ENCODE measurements around the gene PAM. TPM values are rescaled to one million over a fixed set of nuclear protein-coding genes. Genes with fewer than 3 reads are reported as not detected.
"Not testable (repeated sequence)": the region's sequence is repeated elsewhere in the genome, so short reads cannot be mapped to it uniquely, and the experiment has no call there.

PAM gene
- total RNA-seq, 2 experiments from 2014 or later = 15.1 to 16.1 TPM

GRCh38 chr5:102749416-102750030 is 5.6 kb upstream of the PAM start:
- Mint-ChIP-seq H3K27me3 (peaks cover 12% of the 10 kb centered on the region), H3K4me1 (ENCODE audit: low read depth) (peaks cover 14% of the 10 kb centered on the region), H3K36me3 (ENCODE audit: low read depth) (no peaks in the 10 kb centered on the region), H3K9me3 (no peaks in the 10 kb centered on the region), H3K27ac (no peak overlapping the region), H3K4me3 (no peak overlapping the region)
- Histone ChIP-seq H3K4me3 (ENCODE audit: low read length) (no peak overlapping the region), H3K27ac (ENCODE audit: low read depth in 1 of 2, low read length in 2 of 2) (no peak overlapping the region), H3K27me3 (ENCODE audit: control insufficient read depth in 1 of 2, insufficient read depth in 2 of 2, low read length in 2 of 2) (no peaks in the 10 kb centered on the region), H3K4me1 (ENCODE audit: insufficient read depth, low read length) (peaks cover 13% of the 10 kb centered on the region), H3K36me3 (ENCODE audit: insufficient read depth, low read length) (no peaks in the 10 kb centered on the region), H3K9me3 (ENCODE audit: control insufficient read depth in 1 of 2, insufficient read depth in 1 of 2, low read length in 2 of 2) (peaks cover 0 to 9% of the 10 kb centered on the region in 2 experiments)
- intact Hi-C loops (cut with DNase I, micrococcal nuclease) = loop anchor here in 1 of 2 experiments (10.0 kb wide), 1 partner anchor 505 kb away; the partner anchor contains the start of gene MACIR
- POLR2A ChIA-PET = no interaction called here
- no peak for DNase-seq
- no peak for TF ChIP-seq CTCF (IDR thresholded peaks at IDR 0.05)
- CTCF ChIA-PET = interaction anchor here (1.2 kb wide), 1 partner anchor 9 kb away, joined by 3 read pairs; no protein-coding TSS in a partner anchor
- no peak for ATAC-seq (ENCODE audit: poor library complexity)

GRCh38 chr5:102750151-102750834 is 4.8 kb upstream of the PAM start:
- peaks cover 16% of the 10 kb centered on the region for H3K4me1 Mint-ChIP-seq (ENCODE audit: low read depth)
- H3K27me3 Mint-ChIP-seq = peaks cover 12% of the 10 kb centered on the region
- H3K4me1 ChIP-seq (ENCODE audit: insufficient read depth, low read length) = peaks cover 16% of the 10 kb centered on the region
- POLR2A ChIA-PET = no interaction called here
- no peak overlapping the region for H3K27ac ChIP-seq (ENCODE audit: low read depth in 1 of 2, low read length in 2 of 2)
- no peaks in the 10 kb centered on the region for H3K36me3 ChIP-seq (ENCODE audit: insufficient read depth, low read length)
- DNase-seq (no peak), ATAC-seq (ENCODE audit: poor library complexity) (no peak)
- no peak overlapping the region for H3K4me3 ChIP-seq (ENCODE audit: low read length)
- H3K27me3 ChIP-seq (ENCODE audit: control insufficient read depth in 1 of 2, insufficient read depth in 2 of 2, low read length in 2 of 2) = no peaks in the 10 kb centered on the region
- intact Hi-C loops (cut with DNase I, micrococcal nuclease) = loop anchor here in 1 of 2 experiments (10.0 kb wide), 1 partner anchor 505 kb away; the partner anchor contains the start of gene MACIR
- H3K27ac Mint-ChIP-seq = no peak overlapping the region
- peak overlapping the region; percentile 16 for H3K4me3 Mint-ChIP-seq
- H3K9me3 Mint-ChIP-seq = no peaks in the 10 kb centered on the region
- CTCF ChIA-PET = interaction anchor here (0.7 to 1.3 kb wide), 3 partner anchors 8 to 389 kb away, joined by 3 to 4 read pairs (median 3); no protein-coding TSS in a partner anchor
- no peak for TF ChIP-seq CTCF (IDR thresholded peaks at IDR 0.05)
- H3K36me3 Mint-ChIP-seq (ENCODE audit: low read depth) = no peaks in the 10 kb centered on the region
- H3K9me3 ChIP-seq (ENCODE audit: control insufficient read depth in 1 of 2, insufficient read depth in 1 of 2, low read length in 2 of 2) = peaks cover 0 to 9% of the 10 kb centered on the region in 2 experiments

- H3K27ac ChIP-seq (ENCODE audit: low read depth in 1 of 2, low read length in 2 of 2); H3K9me3 ChIP-seq (ENCODE audit: control insufficient read depth in 1 of 2, insufficient read depth in 1 of 2, low read length in 2 of 2); DNase-seq; H3K27ac Mint-ChIP-seq; H3K9me3 Mint-ChIP-seq; H3K36me3 Mint-ChIP-seq (ENCODE audit: low read depth); POLR2A ChIA-PET; H3K36me3 ChIP-seq (ENCODE audit: insufficient read depth, low read length); H3K27me3 ChIP-seq (ENCODE audit: control insufficient read depth in 1 of 2, insufficient read depth in 2 of 2, low read length in 2 of 2); ATAC-seq (ENCODE audit: poor library complexity); CTCF ChIA-PET; H3K4me3 ChIP-seq (ENCODE audit: low read length): not testable (repeated sequence)
- intact Hi-C loops (cut with DNase I, micrococcal nuclease) = loop anchor here in 1 of 2 experiments (10.0 kb wide), 1 partner anchor 503 kb away; the partner anchor contains the start of gene MACIR
- Mint-ChIP-seq H3K27me3 (peaks cover 12% of the 10 kb centered on the region), H3K4me3 (peak overlapping the region; percentile 31), H3K4me1 (ENCODE audit: low read depth) (peaks cover 28% of the 10 kb centered on the region)
- peaks cover 20% of the 10 kb centered on the region for H3K4me1 ChIP-seq (ENCODE audit: insufficient read depth, low read length)
Measured at GRCh38 chr5:102751903-102752376, 3.2 kb upstream of the PAM start.

Measured in CD4-positive, alpha-beta T cell (primary cell).